Type B pancreatic cell (in vitro differentiated cells): ENCODE measurements around the gene MKKS. TPM values are rescaled to one million over a fixed set of nuclear protein-coding genes. Genes with fewer than 3 reads are reported as not detected.

Experiments
- DNase-seq: peaks from one replicate; pipeline ENCODE4 v3.0.0; 2021; ENCODE audit warnings: mixed read lengths; ENCODE audit not compliant: unreplicated experiment; ENCODE audit errors: extremely low spot score
- H3K27ac Mint-ChIP-seq: 2 replicates; pipeline ENCODE4 v1.8.0; 2021; ENCODE audit warnings: mild to moderate bottlenecking, mixed read lengths
- H3K27me3 Mint-ChIP-seq: 2 replicates; pipeline ENCODE4 v1.8.0; 2021; ENCODE audit warnings: mixed read lengths
- H3K36me3 Mint-ChIP-seq: 2 replicates; pipeline ENCODE4 v1.8.0; 2021; ENCODE audit warnings: mixed read lengths
- H3K4me1 Mint-ChIP-seq: one replicate; pipeline ENCODE4 v1.8.0; 2021; ENCODE audit warnings: mixed read lengths; ENCODE audit not compliant: unreplicated experiment
- H3K4me3 Mint-ChIP-seq: 2 replicates; pipeline ENCODE4 v1.8.0; 2021; ENCODE audit warnings: mild to moderate bottlenecking, mixed read lengths
- H3K9me3 Mint-ChIP-seq: 2 replicates; pipeline ENCODE4 v1.8.0; 2021; ENCODE audit warnings: mixed read lengths
- total RNA-seq: library from RNA; stranded (reverse); gene quantifications from 2 replicates; pipeline ENCODE4 v1.2.1, GENCODE V29; 2021; ENCODE audit warnings: low replicate concordance
- TF ChIP-seq, protein P1 (sequence below): fragments of 200-600 bp; sonication (generic); conservative IDR thresholded peaks from 2 replicates; pipeline ENCODE4 v1.5.0; 2021; ENCODE audit warnings: antibody characterized with exemption, mild to moderate bottlenecking

The MKKS gene
- total RNA-seq, 1 donor from 2014 or later: 19.9 TPM

DNA sequence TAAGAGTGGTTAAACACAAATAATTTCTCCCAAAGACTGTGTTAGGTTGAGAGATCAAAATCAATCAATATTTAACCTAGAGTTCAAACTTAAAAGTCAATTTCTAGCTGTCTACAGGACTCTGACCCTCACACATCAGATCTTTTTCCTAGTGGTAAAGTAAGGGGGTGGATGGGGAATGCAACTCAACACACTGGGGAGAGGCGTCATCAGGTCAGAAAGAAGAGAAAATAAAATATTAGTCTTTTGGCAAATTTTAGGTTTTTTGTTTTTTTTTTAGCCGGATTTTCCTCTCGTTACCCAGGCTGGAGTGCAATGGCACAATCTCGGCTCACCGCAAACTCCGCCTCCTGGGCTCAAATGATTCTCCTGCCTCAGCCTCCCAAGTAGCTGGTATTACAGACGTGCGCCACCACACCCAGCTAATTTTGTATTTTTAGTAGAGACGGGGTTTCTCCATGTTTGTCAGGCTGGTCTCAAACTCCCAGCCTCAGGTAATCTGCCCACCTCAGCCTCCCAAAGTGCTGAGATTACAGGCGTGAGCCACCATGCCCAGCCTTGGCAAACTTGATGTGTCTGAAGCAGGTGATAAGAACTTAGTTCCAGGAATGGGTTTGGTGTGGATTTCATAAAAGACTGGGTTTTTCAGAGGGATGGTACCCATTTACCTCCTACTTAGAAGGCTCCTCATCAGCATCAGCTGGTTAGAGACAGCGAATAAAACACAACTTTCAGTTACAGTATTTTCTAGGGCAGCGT is 65.9 kb downstream of the MKKS start:
- Mint-ChIP-seq H3K4me1 (no peaks in the 10 kb centered on the region), H3K27ac (no peak overlapping the region), H3K27me3 (peaks cover 3% of the 10 kb centered on the region), H3K4me3 (no peak overlapping the region), H3K36me3 (no peaks in the 10 kb centered on the region), H3K9me3 (no peaks in the 10 kb centered on the region)
- DNase-seq: no peak
- TF ChIP-seq, protein P1, sequence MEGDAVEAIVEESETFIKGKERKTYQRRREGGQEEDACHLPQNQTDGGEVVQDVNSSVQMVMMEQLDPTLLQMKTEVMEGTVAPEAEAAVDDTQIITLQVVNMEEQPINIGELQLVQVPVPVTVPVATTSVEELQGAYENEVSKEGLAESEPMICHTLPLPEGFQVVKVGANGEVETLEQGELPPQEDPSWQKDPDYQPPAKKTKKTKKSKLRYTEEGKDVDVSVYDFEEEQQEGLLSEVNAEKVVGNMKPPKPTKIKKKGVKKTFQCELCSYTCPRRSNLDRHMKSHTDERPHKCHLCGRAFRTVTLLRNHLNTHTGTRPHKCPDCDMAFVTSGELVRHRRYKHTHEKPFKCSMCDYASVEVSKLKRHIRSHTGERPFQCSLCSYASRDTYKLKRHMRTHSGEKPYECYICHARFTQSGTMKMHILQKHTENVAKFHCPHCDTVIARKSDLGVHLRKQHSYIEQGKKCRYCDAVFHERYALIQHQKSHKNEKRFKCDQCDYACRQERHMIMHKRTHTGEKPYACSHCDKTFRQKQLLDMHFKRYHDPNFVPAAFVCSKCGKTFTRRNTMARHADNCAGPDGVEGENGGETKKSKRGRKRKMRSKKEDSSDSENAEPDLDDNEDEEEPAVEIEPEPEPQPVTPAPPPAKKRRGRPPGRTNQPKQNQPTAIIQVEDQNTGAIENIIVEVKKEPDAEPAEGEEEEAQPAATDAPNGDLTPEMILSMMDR: no peak

GRCh38 chr20:10367693-10367942 is 66.4 kb downstream of the MKKS start:
- Mint-ChIP-seq H3K27me3 (peaks cover 3% of the 10 kb centered on the region), H3K4me1 (no peaks in the 10 kb centered on the region), H3K9me3 (no peaks in the 10 kb centered on the region), H3K4me3 (no peak overlapping the region), H3K36me3 (no peaks in the 10 kb centered on the region), H3K27ac (no peak overlapping the region)
- TF ChIP-seq, protein P1: no peak
- no peak for DNase-seq

DNA sequence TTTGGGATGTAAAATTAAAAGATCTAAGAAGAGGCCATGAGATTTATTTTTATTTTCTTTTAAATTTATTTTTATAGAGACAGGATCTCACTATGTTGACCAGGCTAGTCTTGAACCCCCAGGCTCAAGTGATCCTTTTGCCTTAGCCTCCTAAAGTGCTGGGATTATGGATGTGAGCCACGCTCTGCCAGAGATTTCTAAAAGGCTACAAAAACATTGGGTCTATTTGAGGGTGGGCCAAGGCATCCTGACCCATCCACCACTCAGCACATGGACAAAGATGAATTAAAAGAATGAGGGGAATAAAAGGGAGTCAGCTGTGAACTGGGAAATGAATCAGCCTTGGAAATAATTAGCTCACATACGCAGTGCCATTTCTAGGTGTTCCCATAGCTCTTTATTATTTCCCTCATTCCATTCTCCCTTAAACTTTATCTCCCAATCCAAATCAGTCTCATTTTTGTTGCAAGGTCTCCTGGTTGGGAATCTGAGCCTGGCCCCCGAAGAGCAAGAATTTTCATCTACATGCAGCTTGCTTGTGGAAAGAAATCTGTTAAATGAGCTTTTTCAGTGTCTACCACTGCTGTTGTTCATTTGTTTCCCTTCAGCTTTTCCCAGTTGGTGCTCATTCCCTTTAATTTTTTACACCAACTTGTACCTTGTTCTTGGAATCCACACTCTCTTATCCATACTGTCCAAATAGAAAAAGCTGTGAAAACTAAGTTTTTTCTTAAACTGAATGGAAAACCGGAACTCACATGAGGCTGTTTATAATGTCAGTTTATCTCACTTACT is 66.9 kb downstream of the MKKS start:
- Mint-ChIP-seq H3K36me3 (no peaks in the 10 kb centered on the region), H3K9me3 (no peaks in the 10 kb centered on the region), H3K4me1 (no peaks in the 10 kb centered on the region), H3K4me3 (no peak overlapping the region), H3K27me3 (peaks cover 2% of the 10 kb centered on the region), H3K27ac (no peak overlapping the region)
- TF ChIP-seq, protein P1: no peak
- DNase-seq: no peak

GRCh38 chr20:10362674-10363073 is 71.3 kb downstream of the MKKS start:
- H3K36me3 Mint-ChIP-seq: no peaks in the 10 kb centered on the region
- no peaks in the 10 kb centered on the region for H3K9me3 Mint-ChIP-seq
- no peak overlapping the region for H3K4me3 Mint-ChIP-seq
- TF ChIP-seq, protein P1: no peak
- H3K27ac Mint-ChIP-seq: no peak overlapping the region
- no peaks in the 10 kb centered on the region for H3K4me1 Mint-ChIP-seq
- no peaks in the 10 kb centered on the region for H3K27me3 Mint-ChIP-seq
- no peak for DNase-seq

DNA sequence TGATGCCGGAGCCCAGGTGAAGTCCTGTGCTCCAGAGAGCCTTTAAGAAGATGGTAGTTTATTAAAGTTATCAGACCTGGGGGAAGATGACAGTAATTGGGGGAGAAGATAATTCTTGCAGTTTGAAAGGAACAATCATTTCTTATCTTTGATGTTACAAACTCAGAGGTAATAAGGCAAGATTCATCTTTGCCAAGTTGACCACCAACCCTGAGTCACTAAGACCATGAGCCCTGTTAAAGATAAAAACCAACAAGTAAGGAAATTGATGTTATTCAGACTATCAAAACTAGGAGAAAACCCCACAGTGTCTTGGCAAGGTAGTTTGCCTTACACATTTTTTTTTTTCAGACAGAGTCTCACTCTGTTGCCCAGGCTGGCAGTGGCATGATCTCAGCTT is 73.1 kb downstream of the MKKS start:
- no peaks in the 10 kb centered on the region for H3K4me1 Mint-ChIP-seq

More for the DNA sequence above, 73.1 kb downstream of the MKKS start:
- TF ChIP-seq, protein P1: no peak
- no peak for DNase-seq
- H3K9me3 Mint-ChIP-seq: no peaks in the 10 kb centered on the region
- H3K36me3 Mint-ChIP-seq: no peaks in the 10 kb centered on the region
- H3K4me3 Mint-ChIP-seq: no peak overlapping the region
- no peak overlapping the region for H3K27ac Mint-ChIP-seq
- H3K27me3 Mint-ChIP-seq: peaks cover 3% of the 10 kb centered on the region
